GM10847 (cell line): ENCODE data around the gene SPTBN4.

Experiments used
- POLR2A ChIP-seq: IDR thresholded peaks from 2 replicates; pipeline ENCODE4 v1.6.1; 2011; ENCODE audit not compliant: insufficient read length; ENCODE audit errors: extremely low read depth

The SPTBN4 gene

GRCh38 chr19:40431698-40432097 lies 35.1 kb upstream of the SPTBN4 start:
- no peak for TF ChIP-seq POLR2A

DNA sequence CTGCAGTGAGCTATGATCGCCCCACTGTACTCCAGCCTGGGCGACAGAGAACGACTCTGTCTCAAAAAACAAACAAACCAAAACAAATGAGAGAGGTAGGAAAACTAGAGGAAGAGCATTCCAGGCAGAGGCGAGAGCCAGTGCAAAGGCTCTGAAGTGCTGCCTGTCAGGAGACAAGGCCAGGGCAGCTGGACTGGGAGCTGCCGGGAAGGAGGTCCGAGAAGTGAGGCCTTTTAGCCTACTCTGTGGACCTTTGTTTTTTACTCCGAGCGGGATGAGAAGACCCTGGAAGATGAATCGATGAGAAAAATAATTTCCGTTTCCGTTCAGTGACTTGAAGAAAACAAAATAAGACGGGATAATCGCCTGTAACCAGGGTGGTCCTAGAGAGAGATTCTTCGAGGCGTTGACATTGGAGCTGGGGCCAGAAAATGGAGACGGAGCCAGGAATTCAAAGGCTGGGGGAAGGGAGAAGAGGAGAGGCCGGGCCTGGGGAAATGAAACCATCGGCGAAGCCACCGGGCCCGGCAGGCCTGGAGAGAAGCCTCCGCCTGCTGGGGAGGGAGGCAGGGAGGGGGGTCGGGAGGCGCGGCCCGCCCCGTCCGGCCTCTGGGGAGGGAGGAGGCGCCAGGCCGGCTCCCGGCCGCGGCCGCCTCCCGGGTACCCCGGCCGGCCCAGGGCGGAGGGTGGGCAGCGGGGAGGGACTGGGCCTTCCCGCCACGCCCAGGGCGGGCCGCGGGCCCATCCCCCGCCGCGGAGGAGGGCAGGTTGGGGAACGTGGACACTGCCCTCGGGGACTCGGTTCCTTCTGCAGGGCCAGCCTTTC lies 33.2 kb upstream of the SPTBN4 start:
- peak; percentile 42 for TF ChIP-seq POLR2A

DNA sequence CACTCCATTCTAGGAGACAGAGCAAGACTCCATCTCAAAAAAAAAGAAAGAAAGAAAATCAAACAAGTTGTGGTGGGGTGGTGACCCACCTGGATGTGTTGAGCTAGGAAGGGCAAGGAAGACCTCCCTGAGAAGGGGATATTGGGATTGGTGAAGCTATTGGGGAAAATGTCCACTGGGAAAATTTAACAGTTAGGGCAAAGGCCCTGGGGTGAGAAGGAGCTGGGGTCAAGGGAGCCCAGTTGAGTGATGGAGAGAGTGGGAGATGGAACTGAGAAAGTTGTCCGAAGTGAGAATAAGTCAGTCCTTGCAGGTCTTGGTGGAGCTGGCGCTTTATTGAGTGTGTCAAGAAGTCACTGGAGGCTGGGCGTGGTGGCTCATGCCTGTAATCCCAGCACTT lies 28.5 kb upstream of the SPTBN4 start:
- no peak for TF ChIP-seq POLR2A

DNA sequence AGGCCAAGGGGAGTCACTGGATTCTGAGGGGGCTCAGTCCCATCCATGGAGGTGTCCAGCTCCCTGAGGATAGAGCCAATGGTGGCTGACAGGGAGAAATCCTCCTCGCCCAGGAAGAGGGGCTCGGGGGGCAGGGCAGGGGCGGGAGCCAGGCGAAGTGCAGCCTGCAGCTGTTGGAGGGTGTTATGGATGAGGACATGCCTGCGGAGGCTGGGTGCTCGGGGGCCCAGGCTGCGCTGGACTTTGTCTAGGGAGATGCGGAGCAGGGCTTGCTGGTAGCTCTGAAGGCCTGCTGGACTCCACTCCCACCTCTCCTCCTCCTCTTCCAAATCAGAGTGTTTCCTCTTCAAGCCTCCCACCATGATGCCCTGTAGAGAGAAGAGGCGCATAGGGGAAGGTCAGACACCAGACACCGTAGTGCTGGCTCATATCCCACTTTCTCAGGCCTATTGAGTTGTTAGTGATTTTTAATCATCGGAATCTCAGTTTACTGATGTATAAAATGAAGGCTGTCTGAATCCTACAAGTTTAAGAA lies 25.0 kb upstream of the SPTBN4 start:
- no peak for TF ChIP-seq POLR2A

DNA sequence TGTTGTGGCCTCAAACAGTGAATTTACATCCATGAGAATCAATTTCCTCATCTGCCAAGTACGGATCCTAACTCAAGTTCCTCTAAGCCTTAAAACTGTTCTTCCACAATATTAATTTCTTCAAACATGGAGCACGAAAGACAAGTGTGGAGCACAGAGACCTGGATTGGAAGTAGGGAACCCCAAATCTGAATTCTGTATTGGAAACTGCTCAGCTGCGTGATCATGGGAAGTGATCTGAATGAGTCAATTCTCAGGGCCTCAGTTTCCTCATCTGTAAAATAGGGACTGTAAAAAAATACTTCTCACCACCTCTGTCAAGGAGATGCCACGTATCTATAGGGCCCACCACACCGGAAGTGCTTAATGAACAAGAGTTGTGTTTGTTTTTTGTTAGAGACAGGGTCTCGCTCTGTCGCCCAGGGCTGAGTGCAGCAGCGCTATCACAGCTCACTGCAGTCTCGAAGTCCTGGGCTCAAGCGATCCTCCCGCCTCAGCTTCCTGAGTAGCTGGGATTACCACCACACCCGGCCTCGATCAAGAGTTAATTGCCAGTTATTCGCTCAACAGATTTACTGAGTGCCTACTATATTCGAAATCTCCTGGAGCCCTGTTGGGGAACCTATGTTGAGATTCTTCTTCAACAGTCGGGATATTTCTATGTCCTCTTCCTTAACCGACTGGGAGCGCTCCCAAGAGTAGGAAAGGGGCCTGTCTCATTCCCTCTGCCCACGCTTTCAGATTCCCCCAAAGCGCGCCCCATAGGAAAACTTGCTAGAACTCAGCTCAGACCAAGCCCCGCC lies 24.3 kb upstream of the SPTBN4 start:
- TF ChIP-seq POLR2A, result no peak

DNA sequence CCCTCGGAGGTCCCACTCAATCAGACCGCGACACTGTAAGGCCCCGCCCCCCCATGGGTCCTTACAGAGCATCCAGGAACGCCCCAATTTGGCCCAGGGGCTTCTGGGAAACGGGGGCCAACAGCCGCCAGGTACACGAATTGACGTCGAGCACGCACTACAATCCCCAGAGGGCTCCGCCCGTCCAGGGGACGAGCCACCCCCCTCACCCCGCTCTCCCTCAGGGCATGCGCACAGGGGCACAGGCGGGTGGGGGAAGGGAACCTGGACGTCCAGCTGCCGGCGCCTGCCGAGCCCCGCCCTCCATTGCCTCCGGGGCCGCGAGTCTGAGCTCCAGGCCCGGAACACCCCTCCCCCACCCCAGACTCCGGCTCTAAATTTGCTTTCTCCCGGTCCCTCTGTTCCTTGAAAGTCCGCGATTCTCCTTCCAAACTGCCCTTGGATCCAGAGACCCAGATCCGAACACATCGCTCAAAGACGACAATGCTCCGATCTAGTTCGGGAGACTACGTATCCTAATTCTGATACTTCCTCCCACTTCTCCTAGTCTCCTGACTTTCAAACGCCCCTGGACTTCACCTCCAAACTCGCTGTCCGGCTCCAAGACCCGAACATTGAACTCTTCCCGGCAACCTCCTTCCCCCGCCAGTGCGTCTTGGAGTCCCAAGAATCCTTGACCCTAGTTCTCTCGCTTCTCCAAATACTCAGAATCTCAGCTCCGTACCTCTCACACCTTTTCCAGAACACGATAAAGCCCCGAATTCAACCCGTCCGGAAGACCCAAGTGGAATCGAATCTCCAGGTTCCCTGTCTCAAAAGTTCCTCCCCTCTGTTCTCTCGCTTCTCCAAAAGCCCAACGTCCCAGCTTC lies 23.4 kb upstream of the SPTBN4 start:
- peak; percentile 29 for TF ChIP-seq POLR2A

- TF ChIP-seq POLR2A, result peak; percentile 79
Measured at GRCh38 chr19:40444000-40444824, 22.6 kb upstream of the SPTBN4 start, which contains the start of gene SERTAD3. Gene SERTAD3 (minus strand): TSS chr19:40444335. CDS start chr19:40442080, 2,255 bp downstream.

DNA sequence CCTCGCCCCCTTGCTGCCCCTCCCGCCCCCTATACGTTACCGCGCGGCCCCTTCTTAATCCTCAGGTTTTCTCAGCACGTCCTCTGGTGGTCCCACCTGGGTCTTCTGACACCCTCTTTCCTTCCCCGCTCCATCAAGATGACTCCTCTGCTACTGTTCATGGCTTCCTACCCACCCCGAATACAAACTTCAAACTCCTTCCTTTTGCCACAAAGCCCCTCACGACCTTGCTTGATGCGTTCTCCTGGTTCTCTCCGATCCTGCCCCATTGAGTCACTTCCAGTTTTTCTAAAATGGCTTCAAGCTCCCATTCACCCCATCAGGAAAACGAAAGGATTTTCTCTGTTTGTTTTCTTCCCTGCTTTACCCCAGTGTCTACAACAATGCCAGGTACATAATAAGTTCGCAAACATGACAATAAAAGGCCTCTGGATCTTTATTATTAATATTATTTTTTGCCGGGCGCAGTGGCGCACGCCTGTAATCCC lies 21.9 kb upstream of the SPTBN4 start:
- TF ChIP-seq POLR2A, result no peak

DNA sequence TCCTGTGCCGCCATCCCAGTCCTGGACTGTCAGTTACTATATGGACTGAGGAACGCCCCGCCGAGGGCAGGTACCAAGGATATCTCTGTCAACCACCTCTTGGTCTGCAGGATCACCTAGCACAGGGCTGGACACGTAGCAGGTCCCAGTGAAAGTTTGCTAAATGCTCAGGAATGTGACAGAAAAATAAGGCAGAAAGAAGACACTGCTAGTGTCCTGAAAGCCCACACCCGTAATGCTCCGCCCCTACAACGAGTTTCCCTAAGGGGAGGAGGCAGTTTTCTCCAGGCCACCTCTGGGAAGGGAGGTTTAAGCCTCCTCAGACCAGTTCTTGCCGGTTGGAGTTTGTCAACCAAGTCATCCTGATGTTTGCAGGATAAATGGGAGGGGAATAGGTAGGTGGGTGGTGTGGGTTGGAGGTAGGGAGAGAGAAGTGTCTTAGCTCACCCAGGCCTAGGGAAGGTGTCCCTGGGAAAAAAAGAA lies 21.0 kb upstream of the SPTBN4 start:
- TF ChIP-seq POLR2A, result no peak

- TF ChIP-seq POLR2A, result no peak
Measured at GRCh38 chr19:40446263-40446784, 20.5 kb upstream of the SPTBN4 start.

DNA sequence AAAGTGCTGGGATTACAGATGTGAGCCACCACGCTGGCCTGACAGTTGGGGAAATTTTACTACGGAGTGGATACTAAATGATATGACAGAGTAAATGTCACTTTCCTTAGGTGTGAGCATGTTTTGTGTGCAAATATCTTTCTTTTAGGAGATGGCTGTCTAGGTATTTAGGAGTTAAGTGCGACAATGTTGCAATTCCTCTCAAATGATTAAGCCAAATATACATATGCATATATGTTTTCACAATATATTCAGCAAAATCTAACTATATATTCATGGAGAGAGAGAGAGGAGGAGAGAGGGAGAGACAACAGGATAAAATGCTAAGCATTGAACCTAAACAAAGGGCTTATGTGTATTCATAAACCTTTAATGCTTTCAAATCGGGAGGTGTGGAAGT lies 17.3 kb upstream of the SPTBN4 start:
- TF ChIP-seq POLR2A, result no peak

DNA sequence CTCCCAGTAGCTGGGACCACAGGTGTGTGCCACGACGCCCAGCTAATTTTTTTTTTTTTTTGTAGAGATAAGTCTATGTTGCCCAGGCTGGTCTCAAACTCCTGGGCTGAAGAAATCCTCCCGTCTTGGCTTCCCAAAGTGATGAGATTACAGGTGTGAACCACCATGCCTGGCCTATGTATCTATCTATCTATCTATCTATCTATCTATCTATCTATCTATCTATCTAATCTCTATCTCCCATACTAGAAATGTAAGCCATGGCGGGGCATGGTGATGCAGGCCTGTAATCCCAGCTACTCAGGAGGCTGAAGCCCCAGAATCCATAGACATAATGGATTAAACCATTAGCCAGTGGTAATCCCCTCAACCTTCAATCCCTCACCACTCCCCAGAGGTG lies 16.1 kb upstream of the SPTBN4 start:
- no peak for TF ChIP-seq POLR2A

DNA sequence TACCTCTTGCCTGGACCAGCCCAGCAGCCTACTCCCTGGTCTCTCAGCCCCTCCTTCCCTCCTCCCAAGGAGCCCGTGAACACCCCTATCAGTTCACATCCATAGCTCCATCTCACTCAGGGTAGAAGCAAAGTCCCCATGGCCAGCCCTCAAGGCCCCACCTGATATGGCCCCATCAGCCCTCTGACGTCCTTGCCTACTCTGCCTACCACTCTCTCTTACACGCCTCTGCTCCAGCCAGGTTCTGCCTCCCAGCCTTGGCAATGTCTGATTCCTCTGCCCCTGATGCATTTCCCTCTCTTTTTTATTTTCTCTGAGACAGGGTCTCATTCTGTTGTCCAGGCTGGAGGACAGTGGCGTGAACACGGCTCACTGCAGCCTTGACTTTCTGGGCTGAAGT lies 14.8 kb upstream of the SPTBN4 start:
- no peak for TF ChIP-seq POLR2A
